Subcutaneous abdominal adipose tissue (tissue), 5 donors: ENCODE results near the gene STAMBPL1.

Experiments used
- H3K27ac ChIP-seq: one replicate; pipeline ENCODE4 v1.7.0; 2013; ENCODE audit warnings: low read depth, mild to moderate bottlenecking, inconsistent platforms, low read length, moderate library complexity
- H3K27me3 ChIP-seq, 5 donors: one replicate each; pipeline ENCODE4 v1.7.0; 2013; ENCODE audit warnings: low read length in 5 of 5, inconsistent platforms in 1 of 5; ENCODE audit not compliant: control insufficient read depth in 5 of 5, insufficient read depth in 4 of 5
- H3K36me3 ChIP-seq, 5 donors: one replicate each; pipeline ENCODE4 v1.7.0; 2013; ENCODE audit warnings: low read length in 5 of 5; ENCODE audit not compliant: control insufficient read depth in 5 of 5, insufficient read depth in 5 of 5
- H3K4me1 ChIP-seq, 5 donors: one replicate each; pipeline ENCODE4 v1.7.0; 2013; ENCODE audit warnings: low read length in 5 of 5, mild to moderate bottlenecking in 3 of 5, moderate library complexity in 1 of 5; ENCODE audit not compliant: control insufficient read depth in 5 of 5, insufficient read depth in 5 of 5
- H3K4me3 ChIP-seq, 5 donors: one replicate each; pipeline ENCODE4 v1.7.0; 2013; ENCODE audit warnings: low read length in 5 of 5, low read depth in 1 of 5
- H3K9ac ChIP-seq, 5 donors: one replicate each; pipeline ENCODE4 v1.7.0; 2013; ENCODE audit warnings: low read length in 5 of 5, mild to moderate bottlenecking in 4 of 5, moderate library complexity in 3 of 5
- H3K9me3 ChIP-seq, 5 donors: one replicate each; pipeline ENCODE4 v1.7.0; 2013; ENCODE audit warnings: low read length in 5 of 5; ENCODE audit not compliant: control insufficient read depth in 5 of 5
- donor health status: healthy.
- donor health status: healthy.
- donor health status: healthy.
- donor health status: healthy.
- donor health status: healthy.

Gene STAMBPL1

DNA sequence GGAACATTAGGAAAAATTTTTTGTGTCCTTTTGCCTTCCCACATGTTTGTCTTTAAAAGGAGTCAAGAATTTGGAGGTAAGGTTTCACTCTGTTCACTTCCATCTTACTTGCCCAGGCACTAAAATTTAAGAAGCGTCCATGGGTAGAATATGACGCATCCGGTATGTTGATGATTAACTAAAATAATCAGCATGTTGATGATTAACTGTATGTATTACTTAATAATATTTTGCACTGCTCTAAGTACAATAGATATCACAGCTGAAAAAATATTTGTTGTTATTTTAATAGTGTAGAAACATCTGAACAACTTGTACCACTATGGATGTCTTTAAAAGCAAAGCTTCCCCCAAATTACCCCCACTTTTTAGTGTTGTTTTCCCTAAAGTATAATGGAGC lies 39.9 kb upstream of the STAMBPL1 start:
- Histone ChIP-seq H3K27ac (no peak overlapping the region), H3K4me3 (no peak overlapping the region)

DNA sequence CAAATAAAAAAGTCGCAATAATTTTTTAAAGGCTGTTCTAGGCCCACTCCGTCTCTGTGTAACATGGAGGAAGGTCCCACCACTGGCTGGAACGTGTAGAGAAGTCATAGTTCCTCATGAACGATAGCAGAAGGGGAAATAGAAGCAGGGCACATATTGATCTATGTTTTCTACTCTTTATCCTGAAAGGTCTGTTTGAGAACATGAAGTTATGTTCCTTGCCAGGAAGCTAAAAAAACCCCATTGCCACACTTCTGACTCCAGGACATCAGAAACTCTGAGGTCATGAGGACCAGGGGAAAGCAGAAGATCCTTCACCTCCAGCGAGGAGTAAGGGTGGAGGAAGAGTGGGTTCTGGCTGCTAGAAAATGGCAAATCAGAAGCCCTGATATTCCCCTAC lies 39.2 kb upstream of the STAMBPL1 start:
- Histone ChIP-seq H3K9ac (no peak overlapping the region), H3K27ac (no peak overlapping the region), H3K36me3 (no peaks in the 10 kb centered on the region), H3K4me1 (no peaks in the 10 kb centered on the region), H3K9me3 (no peaks in the 10 kb centered on the region), H3K27me3 (no peaks in the 10 kb centered on the region), H3K4me3 (no peak overlapping the region)

More for the DNA sequence above, 39.9 kb upstream of the STAMBPL1 start:
- Histone ChIP-seq H3K27me3 (no peaks in the 10 kb centered on the region), H3K9me3 (no peaks in the 10 kb centered on the region), H3K4me1 (no peaks in the 10 kb centered on the region), H3K9ac (no peak overlapping the region), H3K36me3 (no peaks in the 10 kb centered on the region)

DNA sequence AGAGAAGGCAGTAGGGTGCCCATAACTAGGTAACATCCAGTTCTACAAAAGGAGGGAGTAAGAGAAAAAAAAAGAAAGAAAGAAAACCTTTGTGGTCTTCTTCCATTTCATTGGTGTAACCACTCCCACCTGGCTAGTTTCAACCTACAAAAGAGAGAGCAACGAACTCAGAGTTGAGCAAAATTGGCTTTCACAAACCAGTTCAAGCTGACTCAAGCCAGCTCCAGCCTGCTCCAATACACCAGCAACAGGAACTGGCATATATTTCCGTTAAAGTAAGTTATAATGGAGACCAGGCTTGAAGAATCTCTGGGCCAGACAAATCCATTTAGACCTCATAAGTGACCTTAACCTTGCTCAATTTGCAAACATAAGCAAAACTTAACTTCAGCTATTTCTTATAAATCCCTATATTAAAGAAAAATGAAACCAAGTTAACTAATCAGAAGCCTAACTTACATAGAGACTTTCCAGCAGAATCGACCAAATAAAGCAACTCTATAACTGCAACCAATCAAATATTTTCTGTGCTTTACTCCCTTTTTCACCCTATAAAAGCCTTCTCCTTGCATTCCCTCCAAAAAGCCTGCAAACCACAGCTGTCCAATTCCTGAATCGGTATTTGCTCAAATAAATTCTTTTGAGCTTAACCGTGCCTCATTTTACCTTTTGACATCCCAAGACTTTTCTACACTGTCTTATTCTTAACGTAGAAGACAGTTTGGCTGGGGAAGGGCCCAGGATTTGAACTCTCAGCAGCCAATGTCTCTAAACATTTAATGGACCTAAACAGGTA lies 38.5 kb upstream of the STAMBPL1 start:
- Histone ChIP-seq H3K27me3 (no peaks in the 10 kb centered on the region), H3K4me1 (no peaks in the 10 kb centered on the region), H3K9me3 (no peaks in the 10 kb centered on the region), H3K27ac (no peak overlapping the region), H3K4me3 (no peak overlapping the region), H3K36me3 (no peaks in the 10 kb centered on the region), H3K9ac (no peak overlapping the region)

GRCh38 chr10:88843171-88843570 lies 36.9 kb upstream of the STAMBPL1 start:
- Histone ChIP-seq H3K27me3 (no peaks in the 10 kb centered on the region), H3K9me3 (no peaks in the 10 kb centered on the region), H3K9ac (no peak overlapping the region), H3K27ac (no peak overlapping the region), H3K4me3 (no peak overlapping the region), H3K4me1 (no peaks in the 10 kb centered on the region), H3K36me3 (no peaks in the 10 kb centered on the region)

DNA sequence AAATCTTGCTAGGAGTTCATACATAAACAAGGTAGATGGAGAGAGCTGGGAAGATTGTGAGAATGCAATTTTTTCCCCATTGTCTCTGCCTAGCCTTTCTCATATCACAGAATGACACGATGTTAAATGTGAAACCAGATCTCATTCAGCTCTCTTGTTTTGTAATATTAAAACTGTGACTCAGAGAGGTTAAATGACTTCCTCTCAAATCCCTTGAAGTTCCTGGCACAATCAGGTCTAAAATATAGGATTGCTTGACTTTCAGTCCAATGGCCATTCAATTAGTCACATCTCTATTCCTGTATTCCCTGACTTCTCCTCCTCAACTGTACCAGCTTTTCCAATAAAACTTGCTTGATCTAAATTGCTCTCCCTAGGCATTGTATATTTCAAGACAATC lies 31.5 kb upstream of the STAMBPL1 start:
- Histone ChIP-seq H3K27me3 (no peaks in the 10 kb centered on the region), H3K9me3 (no peaks in the 10 kb centered on the region), H3K4me1 (peaks cover 0 to 15% (median 12%) of the 10 kb centered on the region in 5 donors), H3K36me3 (no peaks in the 10 kb centered on the region), H3K27ac (no peak overlapping the region), H3K9ac (no peak overlapping the region), H3K4me3 (no peak overlapping the region)

GRCh38 chr10:88849234-88849633 lies 30.8 kb upstream of the STAMBPL1 start:
- H3K27me3 ChIP-seq = no peaks in the 10 kb centered on the region
- no peak overlapping the region for H3K9ac ChIP-seq
- peaks cover 0 to 17% (median 14%) of the 10 kb centered on the region in 5 donors for H3K4me1 ChIP-seq
- H3K9me3 ChIP-seq = no peaks in the 10 kb centered on the region
- H3K36me3 ChIP-seq = no peaks in the 10 kb centered on the region
- no peak overlapping the region for H3K27ac ChIP-seq
- no peak overlapping the region for H3K4me3 ChIP-seq

GRCh38 chr10:88850712-88851111 lies 29.3 kb upstream of the STAMBPL1 start:
- Histone ChIP-seq H3K4me1 (peaks cover 0 to 17% (median 14%) of the 10 kb centered on the region in 5 donors), H3K36me3 (no peaks in the 10 kb centered on the region), H3K9ac (no peak overlapping the region), H3K4me3 (no peak overlapping the region), H3K27me3 (no peaks in the 10 kb centered on the region), H3K9me3 (no peaks in the 10 kb centered on the region), H3K27ac (no peak overlapping the region)

DNA sequence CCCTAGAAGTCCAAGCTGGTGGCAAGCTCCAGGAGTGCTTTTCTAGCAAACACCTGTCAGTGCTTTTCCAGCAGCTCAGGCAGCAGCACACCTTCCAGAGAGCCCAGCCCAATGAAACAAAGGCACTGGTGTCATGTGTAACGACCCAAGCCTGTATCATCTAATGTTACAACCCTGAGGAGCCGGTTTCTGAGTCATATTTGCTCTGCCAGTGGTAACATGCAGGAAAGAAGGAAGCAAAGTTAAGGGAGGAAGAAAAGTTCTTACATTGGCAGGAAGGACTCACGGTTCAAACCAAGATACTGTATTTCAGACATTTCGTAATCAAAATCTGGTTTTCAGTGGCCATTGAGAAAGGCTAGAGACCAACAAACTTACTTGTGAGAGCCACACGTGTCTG lies 28.3 kb upstream of the STAMBPL1 start, which contains the start of gene ANKRD22:
TSS of gene ANKRD22 (minus strand) at position 139 of the 400 bp plus-strand sequence. CDS start 237 bp downstream, outside the sequence.
- Histone ChIP-seq H3K9ac (no peak within 1 kb of the TSS), H3K4me3 (no peak within 1 kb of the TSS), H3K27me3 (no peaks in the 10 kb centered on the region), H3K27ac (no peak within 1 kb of the TSS), H3K9me3 (no peaks in the 10 kb centered on the region), H3K36me3 (no peaks in the 10 kb centered on the region), H3K4me1 (peaks cover 0 to 17% (median 14%) of the 10 kb centered on the region in 5 donors)

GRCh38 chr10:88852327-88852726 lies 27.7 kb upstream of the STAMBPL1 start:
- no peak overlapping the region for H3K9ac ChIP-seq
- no peaks in the 10 kb centered on the region for H3K9me3 ChIP-seq
- H3K4me1 ChIP-seq = peaks cover 0 to 17% (median 14%) of the 10 kb centered on the region in 5 donors
- H3K36me3 ChIP-seq = no peaks in the 10 kb centered on the region
- no peaks in the 10 kb centered on the region for H3K27me3 ChIP-seq
- H3K27ac ChIP-seq = no peak overlapping the region
- no peak overlapping the region for H3K4me3 ChIP-seq

- H3K9ac ChIP-seq = no peak overlapping the region
- no peak overlapping the region for H3K27ac ChIP-seq
- no peaks in the 10 kb centered on the region for H3K27me3 ChIP-seq
- H3K4me1 ChIP-seq = peaks cover 0 to 17% (median 14%) of the 10 kb centered on the region in 5 donors
- H3K4me3 ChIP-seq = no peak overlapping the region
- no peaks in the 10 kb centered on the region for H3K36me3 ChIP-seq
- H3K9me3 ChIP-seq = no peaks in the 10 kb centered on the region
These were observed 26.7 kb upstream of the STAMBPL1 start for GRCh38 chr10:88853155-88853881.
